Measurements from ENCODE around the gene BACE1-AS.

DNA sequence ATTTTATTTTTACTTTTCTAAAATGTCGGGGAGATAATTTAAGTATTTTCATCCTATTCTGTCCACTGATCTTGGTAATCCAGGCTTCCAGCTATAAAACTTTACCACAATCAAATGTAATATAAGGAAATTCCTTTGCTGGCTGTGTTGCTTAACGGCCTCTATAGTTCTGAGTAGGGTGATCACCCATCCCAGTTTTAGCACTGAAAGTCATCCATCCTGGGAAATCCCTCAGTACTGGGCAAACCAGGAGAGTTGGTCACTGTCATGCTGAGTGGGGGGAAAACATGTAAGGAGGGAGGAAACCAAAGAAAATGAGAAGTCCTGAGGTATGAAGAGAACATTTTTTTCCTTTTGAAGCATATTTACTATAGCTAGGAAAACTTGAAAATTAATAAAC, 12.8 kb upstream of the BACE1-AS start:
- TF ChIP-seq, protein P1, sequence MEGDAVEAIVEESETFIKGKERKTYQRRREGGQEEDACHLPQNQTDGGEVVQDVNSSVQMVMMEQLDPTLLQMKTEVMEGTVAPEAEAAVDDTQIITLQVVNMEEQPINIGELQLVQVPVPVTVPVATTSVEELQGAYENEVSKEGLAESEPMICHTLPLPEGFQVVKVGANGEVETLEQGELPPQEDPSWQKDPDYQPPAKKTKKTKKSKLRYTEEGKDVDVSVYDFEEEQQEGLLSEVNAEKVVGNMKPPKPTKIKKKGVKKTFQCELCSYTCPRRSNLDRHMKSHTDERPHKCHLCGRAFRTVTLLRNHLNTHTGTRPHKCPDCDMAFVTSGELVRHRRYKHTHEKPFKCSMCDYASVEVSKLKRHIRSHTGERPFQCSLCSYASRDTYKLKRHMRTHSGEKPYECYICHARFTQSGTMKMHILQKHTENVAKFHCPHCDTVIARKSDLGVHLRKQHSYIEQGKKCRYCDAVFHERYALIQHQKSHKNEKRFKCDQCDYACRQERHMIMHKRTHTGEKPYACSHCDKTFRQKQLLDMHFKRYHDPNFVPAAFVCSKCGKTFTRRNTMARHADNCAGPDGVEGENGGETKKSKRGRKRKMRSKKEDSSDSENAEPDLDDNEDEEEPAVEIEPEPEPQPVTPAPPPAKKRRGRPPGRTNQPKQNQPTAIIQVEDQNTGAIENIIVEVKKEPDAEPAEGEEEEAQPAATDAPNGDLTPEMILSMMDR (IDR thresholded peaks at IDR 0.05), result no peak
- TF ChIP-seq POLR2A (IDR thresholded peaks at IDR 0.05), result no peak

Data from ovary (tissue), 3 donors.